Measurements from ENCODE around the gene ADGRG6.

- TF ChIP-seq FOXK2 (IDR thresholded peaks at IDR 0.05) (no peak), FOXM1 (IDR thresholded peaks at IDR 0.05; ENCODE audit: borderline replicate concordance) (no peak), TARDBP (IDR thresholded peaks at IDR 0.05) (no peak), SP1 (IDR thresholded peaks at IDR 0.05) (no peak), LEF1 (IDR thresholded peaks at IDR 0.05; ENCODE audit: borderline replicate concordance) (no peak), HDGF (IDR thresholded peaks at IDR 0.05; ENCODE audit: borderline replicate concordance) (no peak), SUZ12 (IDR thresholded peaks at IDR 0.05) (no peak), ELF4 (IDR thresholded peaks at IDR 0.05) (no peak), CTBP1 (IDR thresholded peaks at IDR 0.05; ENCODE audit: borderline replicate concordance) (no peak)
These were observed 20.8 kb downstream of the ADGRG6 start for GRCh38 chr6:142322504-142323198.

Data from HEK293T (cell line).